Activated naive CD8-positive, alpha-beta T cell treated with anti-CD3 and anti-CD28 coated beads, Interleukin-2, amount 10 ng/mL, durations not matched to agents 7 days and 5 days (primary cell): ENCODE results near the gene ADCYAP1. TPM values are rescaled to one million over a fixed set of nuclear protein-coding genes. Genes with fewer than 3 reads are reported as not detected.

Experiments used
- ATAC-seq: fragments of 150-1000 bp; cut with Tn5 transposase; one replicate; pipeline ENCODE4 v1.10.0; 2021; ENCODE audit warnings: low read depth, moderate library complexity
- POLR2A ChIA-PET: fragments of 350-600 bp; sonication (Branson Sonifier 250); formaldehyde crosslinking; loops from one replicate; lab custom pipeline; 2021; ENCODE audit warnings: antibody characterized with exemption; lab: Charles Lee
- DNase-seq: peaks from one replicate; pipeline ENCODE4 v3.0.0; 2021
- H3K27ac Mint-ChIP-seq: one replicate; pipeline ENCODE4 v1.8.0; 2022; ENCODE audit warnings: mild to moderate bottlenecking, mixed read lengths
- H3K27me3 Mint-ChIP-seq: one replicate; pipeline ENCODE4 v1.8.0; 2022; ENCODE audit warnings: mild to moderate bottlenecking, moderate library complexity, mixed read lengths
- H3K36me3 Mint-ChIP-seq: one replicate; pipeline ENCODE4 v1.8.0; 2021; ENCODE audit warnings: mild to moderate bottlenecking, mixed read lengths
- H3K4me1 Mint-ChIP-seq: one replicate; pipeline ENCODE4 v1.8.0; 2021; ENCODE audit warnings: mixed read lengths
- H3K4me3 Mint-ChIP-seq: one replicate; pipeline ENCODE4 v1.8.0; 2022; ENCODE audit warnings: mild to moderate bottlenecking, moderate library complexity, mixed read lengths
- H3K9me3 Mint-ChIP-seq: one replicate; pipeline ENCODE4 v1.8.0; 2021; ENCODE audit warnings: mixed read lengths
- total RNA-seq, 2 experiments: library from RNA; stranded (reverse); gene quantifications; one replicate each; pipeline ENCODE4 v1.2.3, GENCODE V29; 2021

ADCYAP1 gene
- total RNA-seq, 2 experiments from 2014 or later: not detected

DNA sequence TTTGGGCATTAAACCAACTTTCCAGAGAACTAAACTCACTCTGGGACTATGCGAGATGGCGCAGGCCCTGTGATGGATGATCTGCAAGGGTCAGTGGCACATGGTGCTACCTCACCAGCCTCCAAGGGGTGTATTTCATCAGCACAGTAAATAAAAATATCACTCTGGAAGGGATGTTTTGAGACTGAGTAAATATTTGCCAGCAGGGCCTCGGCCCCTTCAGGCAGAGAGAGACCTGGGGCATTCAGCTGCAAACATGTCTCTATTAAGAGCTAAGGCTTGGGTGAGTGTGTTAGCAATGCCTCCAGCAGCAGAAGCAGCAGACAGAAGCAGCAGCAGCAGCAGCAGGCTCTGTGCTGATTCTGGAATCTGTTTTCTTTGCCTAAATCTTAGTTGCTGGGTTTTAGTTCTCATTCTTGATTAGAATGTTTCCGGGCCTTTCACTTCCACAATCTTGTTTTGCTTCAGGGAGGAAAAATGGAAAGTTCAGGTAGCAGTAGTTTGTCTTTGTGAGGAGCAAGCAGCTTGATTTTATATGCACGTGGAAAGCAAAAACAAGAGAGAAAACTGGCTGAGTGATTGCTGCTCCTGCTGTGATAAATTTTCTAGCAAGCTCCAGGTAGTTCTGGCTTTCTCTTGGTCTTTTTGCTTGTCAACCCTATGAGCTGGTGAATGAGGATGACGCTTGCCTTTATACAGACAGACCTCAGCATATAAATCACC is 18.6 kb downstream of the ADCYAP1 start:
- Mint-ChIP-seq H3K27ac (no peak overlapping the region), H3K36me3 (no peaks in the 10 kb centered on the region), H3K4me3 (no peak overlapping the region), H3K4me1 (no peaks in the 10 kb centered on the region), H3K27me3 (peaks cover 10% of the 10 kb centered on the region), H3K9me3 (no peaks in the 10 kb centered on the region)
- ATAC-seq: no peak
- no peak for DNase-seq
- POLR2A ChIA-PET: no interaction called here

DNA sequence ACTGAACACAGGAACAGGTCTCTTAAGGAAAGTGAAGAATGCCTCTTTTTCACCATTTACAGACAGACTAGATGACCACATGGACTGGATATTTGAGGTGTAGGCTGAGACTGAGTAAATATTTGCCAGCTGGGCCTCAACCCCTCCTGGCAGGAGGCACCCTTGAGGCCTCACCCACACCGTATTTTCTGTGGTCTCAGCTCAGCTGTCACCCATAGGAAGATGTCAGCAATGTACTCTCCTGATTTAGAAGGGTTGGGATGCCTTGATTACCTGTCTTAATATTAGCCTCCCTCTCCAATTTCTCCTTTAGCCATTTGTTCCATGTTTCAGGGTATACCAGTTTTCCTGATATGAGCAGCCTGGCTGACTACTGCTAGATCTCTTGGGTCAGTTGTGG is 20.3 kb downstream of the ADCYAP1 start:
- Mint-ChIP-seq H3K36me3 (no peaks in the 10 kb centered on the region), H3K27ac (no peak overlapping the region), H3K4me1 (no peaks in the 10 kb centered on the region), H3K4me3 (no peak overlapping the region), H3K9me3 (no peaks in the 10 kb centered on the region), H3K27me3 (peaks cover 2% of the 10 kb centered on the region)
- no peak for DNase-seq
- POLR2A ChIA-PET: no interaction called here
- ATAC-seq: no peak

DNA sequence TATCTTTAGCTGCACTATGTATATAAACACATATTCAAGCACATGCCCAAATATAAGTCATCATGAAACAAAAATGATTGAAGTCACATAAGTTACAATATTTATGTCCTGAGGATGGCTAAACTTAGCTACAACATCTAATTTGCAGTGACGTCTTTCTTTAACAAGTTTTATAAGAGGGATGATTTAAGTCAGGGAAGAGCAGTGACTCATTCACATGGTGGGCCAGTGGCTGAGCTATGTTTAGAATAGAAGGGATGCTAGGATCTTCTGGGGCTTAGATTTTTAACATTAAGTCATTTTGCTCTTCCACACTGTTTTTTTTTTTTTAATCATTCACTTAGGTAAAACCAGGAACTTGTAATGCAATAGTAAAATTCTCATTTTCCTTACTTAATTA is 22.3 kb downstream of the ADCYAP1 start:
- Mint-ChIP-seq H3K9me3 (no peaks in the 10 kb centered on the region), H3K27me3 (peaks cover 5% of the 10 kb centered on the region), H3K27ac (no peak overlapping the region), H3K36me3 (no peaks in the 10 kb centered on the region), H3K4me3 (no peak overlapping the region), H3K4me1 (no peaks in the 10 kb centered on the region)
- ATAC-seq (no peak), DNase-seq (no peak)
- POLR2A ChIA-PET: no interaction called here

DNA sequence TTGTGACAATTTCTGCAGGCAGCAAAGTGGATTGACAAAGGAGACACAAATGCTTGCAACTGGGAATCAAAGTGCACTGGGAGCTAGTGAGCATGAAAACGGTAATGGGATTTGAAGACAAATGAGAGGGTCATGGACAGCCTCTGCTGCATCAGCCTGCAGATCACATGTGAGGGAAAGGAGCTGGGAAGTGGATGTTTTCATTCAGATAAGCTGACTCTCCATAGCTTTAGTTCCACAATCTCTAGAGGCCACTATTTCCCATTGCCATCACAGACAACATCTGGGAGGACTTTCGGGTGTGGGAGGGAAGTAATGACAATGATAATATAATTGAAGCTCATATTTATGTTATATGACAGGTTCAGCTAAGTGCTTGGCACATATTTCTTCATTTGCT is 28.4 kb downstream of the ADCYAP1 start:
- no peak overlapping the region for H3K4me3 Mint-ChIP-seq
- H3K27ac Mint-ChIP-seq: no peak overlapping the region
- POLR2A ChIA-PET: no interaction called here
- H3K9me3 Mint-ChIP-seq: no peaks in the 10 kb centered on the region
- ATAC-seq (no peak), DNase-seq (no peak)
- H3K27me3 Mint-ChIP-seq: peaks cover 14% of the 10 kb centered on the region
- H3K4me1 Mint-ChIP-seq: no peaks in the 10 kb centered on the region
- no peaks in the 10 kb centered on the region for H3K36me3 Mint-ChIP-seq

DNA sequence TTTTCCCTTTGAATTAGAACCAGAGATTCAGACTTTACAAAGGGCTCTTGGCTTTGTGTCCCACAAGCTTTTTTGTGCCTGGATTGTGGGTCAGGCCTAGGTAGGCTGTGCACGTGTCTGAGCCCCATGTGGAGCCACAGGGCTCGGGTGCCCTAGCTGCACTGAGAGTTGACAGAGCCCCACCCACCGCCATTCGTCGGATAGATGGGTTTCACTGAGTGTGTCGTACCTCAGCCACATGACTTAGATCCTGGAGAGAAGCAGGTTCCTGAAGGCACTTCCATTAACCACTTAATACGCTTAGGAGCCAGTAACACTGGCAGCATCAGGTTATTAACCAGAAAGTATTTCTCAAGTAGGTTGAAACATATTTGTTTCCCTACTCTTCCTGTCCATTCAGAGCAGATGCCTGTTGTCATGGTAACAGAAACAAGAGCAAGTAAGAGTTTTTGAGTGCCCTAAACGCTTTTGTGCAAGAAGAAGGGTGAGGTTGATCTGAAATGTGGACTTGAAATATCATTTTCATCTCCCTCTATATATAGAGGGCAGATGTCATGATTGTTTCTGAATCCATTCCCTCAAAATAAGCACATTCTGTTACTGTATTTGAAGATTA is 30.0 kb downstream of the ADCYAP1 start:
- no peak for DNase-seq
- ATAC-seq: no peak
- Mint-ChIP-seq H3K9me3 (no peaks in the 10 kb centered on the region), H3K36me3 (no peaks in the 10 kb centered on the region), H3K27ac (no peak overlapping the region), H3K27me3 (peaks cover 14% of the 10 kb centered on the region), H3K4me1 (no peaks in the 10 kb centered on the region), H3K4me3 (no peak overlapping the region)
- POLR2A ChIA-PET: no interaction called here

DNA sequence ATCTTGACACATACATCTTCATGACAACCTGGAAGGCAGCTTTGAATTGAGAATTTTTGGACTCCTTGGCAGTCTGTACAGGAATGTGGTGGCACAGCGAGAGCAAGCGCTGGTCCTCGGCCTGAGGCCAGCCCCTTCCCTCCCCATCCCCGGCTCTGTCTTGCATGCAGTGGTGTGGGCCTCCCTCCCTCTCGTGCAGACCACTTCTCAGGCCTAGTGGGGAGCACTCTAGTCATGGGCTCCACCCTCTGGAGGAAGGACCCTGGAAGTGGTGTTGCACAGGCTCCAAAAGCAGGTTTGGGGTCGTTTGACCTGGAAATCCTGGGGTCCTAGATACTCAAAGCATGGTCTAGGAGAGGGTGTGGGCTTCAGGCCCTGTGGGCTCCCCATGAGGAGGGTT is 32.3 kb downstream of the ADCYAP1 start:
- DNase-seq (no peak), ATAC-seq (no peak)
- H3K9me3 Mint-ChIP-seq: no peaks in the 10 kb centered on the region
- H3K27ac Mint-ChIP-seq: no peak overlapping the region
- H3K27me3 Mint-ChIP-seq: peaks cover 11% of the 10 kb centered on the region
- H3K36me3 Mint-ChIP-seq: no peaks in the 10 kb centered on the region
- H3K4me1 Mint-ChIP-seq: no peaks in the 10 kb centered on the region
- POLR2A ChIA-PET: no interaction called here
- H3K4me3 Mint-ChIP-seq: no peak overlapping the region

DNA sequence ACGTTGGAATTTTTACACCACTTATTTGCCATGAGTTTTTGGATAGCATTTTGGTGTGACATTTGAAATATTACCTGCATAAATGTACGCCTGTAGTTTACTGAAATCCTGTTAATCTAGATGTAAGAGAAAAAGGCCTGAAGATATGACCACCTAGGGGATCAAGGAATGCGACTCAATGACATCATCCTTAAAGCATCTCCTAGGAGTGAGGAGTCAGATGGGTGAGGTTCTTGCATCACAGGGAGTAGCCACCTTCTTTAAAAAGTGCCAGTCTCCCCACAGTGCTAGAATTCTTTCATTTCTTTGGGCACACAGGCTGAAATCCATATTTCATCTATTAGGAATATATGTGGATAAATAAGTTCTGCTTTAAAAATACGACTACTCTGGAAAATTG is 34.5 kb downstream of the ADCYAP1 start:
- DNase-seq (no peak), ATAC-seq (no peak)
- no peak overlapping the region for H3K4me3 Mint-ChIP-seq
- no peaks in the 10 kb centered on the region for H3K9me3 Mint-ChIP-seq
- peaks cover 3% of the 10 kb centered on the region for H3K27me3 Mint-ChIP-seq
- no peaks in the 10 kb centered on the region for H3K36me3 Mint-ChIP-seq
- POLR2A ChIA-PET: no interaction called here
- no peak overlapping the region for H3K27ac Mint-ChIP-seq
- H3K4me1 Mint-ChIP-seq: no peaks in the 10 kb centered on the region

DNA sequence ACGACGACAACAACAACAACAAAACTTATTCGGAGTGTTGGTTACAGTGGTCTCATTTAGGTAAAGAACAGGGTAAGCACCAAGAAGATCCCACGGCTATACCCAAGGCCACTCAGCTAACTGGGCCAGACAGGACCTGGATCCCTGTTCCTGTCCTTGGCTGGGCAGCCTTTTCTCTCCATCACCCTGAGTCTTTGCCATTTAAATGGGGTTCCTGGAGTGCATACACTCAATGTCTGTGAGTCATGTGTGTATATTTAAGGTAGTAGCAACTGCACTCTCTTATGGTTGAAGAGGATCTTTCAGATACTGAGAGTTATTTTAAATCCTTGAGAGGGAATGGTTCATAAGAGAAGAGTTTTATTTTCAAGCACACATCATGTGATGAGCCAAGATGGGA is 35.3 kb downstream of the ADCYAP1 start:
- H3K4me1 Mint-ChIP-seq: no peaks in the 10 kb centered on the region
- POLR2A ChIA-PET: no interaction called here

DNA sequence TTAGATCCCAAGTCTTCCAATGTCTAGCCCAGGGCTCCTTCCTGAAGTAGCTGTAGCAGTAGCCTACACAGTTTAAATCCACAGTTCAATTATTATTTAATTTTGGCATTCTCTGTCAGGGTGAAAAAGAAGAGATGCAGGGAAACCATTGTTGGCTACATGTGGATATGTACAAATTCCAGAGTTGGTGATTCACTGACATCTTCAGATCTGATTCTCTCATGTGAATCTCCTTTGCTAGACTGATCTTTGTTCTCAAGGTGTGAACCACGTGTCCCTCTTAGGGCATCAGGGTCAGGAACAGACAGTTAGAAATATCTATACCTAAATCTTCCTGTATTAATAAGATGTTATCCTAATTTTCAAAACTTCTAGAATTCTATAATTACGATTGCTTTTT is 36.7 kb downstream of the ADCYAP1 start:
- H3K4me1 Mint-ChIP-seq: no peaks in the 10 kb centered on the region
- no peaks in the 10 kb centered on the region for H3K9me3 Mint-ChIP-seq
- H3K27me3 Mint-ChIP-seq: peaks cover 2% of the 10 kb centered on the region

More for the DNA sequence above, 35.3 kb downstream of the ADCYAP1 start:
- no peak overlapping the region for H3K4me3 Mint-ChIP-seq
- no peaks in the 10 kb centered on the region for H3K36me3 Mint-ChIP-seq
- H3K27me3 Mint-ChIP-seq: peaks cover 3% of the 10 kb centered on the region
- no peak for DNase-seq
- no peak for ATAC-seq
- no peak overlapping the region for H3K27ac Mint-ChIP-seq
- H3K9me3 Mint-ChIP-seq: no peaks in the 10 kb centered on the region

DNA sequence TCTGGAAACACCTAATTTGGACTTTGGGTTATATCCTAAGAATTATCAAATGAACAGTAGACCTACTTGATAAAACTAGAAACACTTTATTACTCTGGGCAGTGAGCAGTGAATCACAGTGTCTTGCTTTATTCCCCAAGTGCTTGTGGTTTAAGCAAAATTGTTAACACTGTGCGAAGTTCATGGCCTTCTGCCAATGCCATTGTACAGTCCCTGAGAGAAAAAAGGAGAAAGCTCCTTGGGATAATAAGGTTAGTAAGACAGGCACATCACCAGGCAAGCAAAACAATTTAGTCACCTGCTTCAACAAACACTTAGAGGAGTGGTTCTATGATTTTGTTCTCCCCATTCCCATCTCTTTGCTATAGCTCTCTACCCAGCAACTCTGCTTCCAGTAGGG is 39.8 kb downstream of the ADCYAP1 start:
- ATAC-seq: no peak

More for the DNA sequence above, 36.7 kb downstream of the ADCYAP1 start:
- H3K27ac Mint-ChIP-seq: no peak overlapping the region
- POLR2A ChIA-PET: no interaction called here
- no peaks in the 10 kb centered on the region for H3K36me3 Mint-ChIP-seq
- H3K4me3 Mint-ChIP-seq: no peak overlapping the region
- no peak for ATAC-seq
- DNase-seq: no peak

DNA sequence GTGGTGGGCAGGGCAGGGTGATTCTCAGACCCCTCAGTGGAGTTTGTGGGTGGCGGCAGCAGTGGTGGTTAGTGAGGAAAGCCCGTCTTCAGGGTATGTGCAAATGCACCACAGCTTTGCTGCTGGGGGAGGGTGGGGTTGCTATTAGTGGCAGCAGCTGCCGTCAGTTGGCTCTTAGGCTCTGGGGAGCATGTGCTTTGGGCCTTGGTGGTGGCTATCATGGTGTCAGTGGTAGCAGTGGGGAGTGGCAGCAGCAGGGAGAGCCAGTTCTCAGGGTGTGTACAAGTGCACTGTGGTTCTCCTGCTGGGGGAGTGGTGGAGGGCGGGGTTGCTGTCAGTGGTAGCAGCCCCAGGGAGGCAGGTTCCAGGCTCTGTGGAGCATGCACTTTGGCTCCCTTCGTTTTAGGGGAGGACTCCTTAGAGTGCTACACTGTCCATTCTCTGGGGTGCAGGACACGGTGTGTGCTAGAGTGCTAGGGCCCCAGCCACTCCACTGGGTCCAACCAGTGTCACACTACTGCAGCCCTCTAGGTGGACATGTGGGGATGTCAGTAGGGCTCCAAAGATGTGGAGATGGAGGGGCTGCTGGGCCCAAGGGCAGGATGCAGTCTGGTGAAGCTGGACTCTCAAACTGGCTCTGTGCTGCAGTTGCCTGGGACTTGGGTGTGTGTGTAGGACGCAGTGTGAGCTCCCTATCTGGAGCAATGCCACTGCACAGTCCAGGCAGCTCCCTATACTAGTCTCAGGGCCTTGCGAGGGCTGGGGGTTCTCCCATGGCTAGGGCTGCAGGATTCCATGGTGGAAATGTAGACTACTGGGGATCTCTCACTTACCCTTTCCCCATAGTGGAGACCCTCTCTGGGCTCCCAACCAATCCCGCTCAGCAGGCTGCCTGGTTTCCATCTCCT is 45.3 kb downstream of the ADCYAP1 start:
- H3K9me3 Mint-ChIP-seq: no peaks in the 10 kb centered on the region
- no peak for ATAC-seq
- H3K4me3 Mint-ChIP-seq: no peak overlapping the region
- POLR2A ChIA-PET: interaction anchor here (0.5 kb wide), 1 partner anchor 232 kb away, joined by 3 read pairs; no protein-coding TSS in a partner anchor
- no peak overlapping the region for H3K27ac Mint-ChIP-seq
- H3K36me3 Mint-ChIP-seq: no peaks in the 10 kb centered on the region
- H3K4me1 Mint-ChIP-seq: no peaks in the 10 kb centered on the region
- peaks cover 2% of the 10 kb centered on the region for H3K27me3 Mint-ChIP-seq
- DNase-seq: no peak

More for the DNA sequence above, 39.8 kb downstream of the ADCYAP1 start:
- Mint-ChIP-seq H3K4me1 (no peaks in the 10 kb centered on the region), H3K36me3 (no peaks in the 10 kb centered on the region), H3K9me3 (no peaks in the 10 kb centered on the region), H3K4me3 (no peak overlapping the region), H3K27me3 (no peaks in the 10 kb centered on the region), H3K27ac (no peak overlapping the region)
- POLR2A ChIA-PET: no interaction called here
- no peak for DNase-seq

DNA sequence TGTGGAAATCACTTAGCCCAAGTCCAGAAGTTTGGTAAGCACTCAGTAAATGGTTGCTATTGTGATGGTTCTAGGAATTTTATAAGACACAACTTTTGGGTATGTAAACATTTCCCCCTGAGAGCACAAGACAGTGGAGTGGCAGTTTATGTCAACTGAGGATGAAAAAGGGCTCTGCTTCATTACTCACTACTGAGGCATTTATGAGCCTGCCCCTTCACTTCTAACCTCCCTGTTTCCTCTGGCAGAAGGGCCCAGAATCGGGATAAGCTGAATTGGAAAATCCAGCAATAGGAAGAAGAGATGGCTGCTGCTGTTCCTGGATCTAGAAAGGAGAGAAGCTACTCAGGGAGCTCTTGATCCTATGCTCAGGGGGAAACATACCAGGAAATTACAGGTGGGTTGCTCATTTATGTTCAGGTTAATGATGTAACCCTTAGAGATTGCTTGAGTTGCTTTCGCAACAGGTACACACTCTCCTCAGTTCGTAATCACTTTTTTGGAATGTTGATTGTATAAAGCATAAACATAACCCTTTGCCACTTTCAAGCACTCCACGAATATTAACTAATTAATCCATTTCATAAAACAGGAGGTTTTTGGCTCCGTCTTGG is 46.3 kb downstream of the ADCYAP1 start:
- no peak for ATAC-seq
- no peak overlapping the region for H3K4me3 Mint-ChIP-seq
- H3K9me3 Mint-ChIP-seq: no peaks in the 10 kb centered on the region
- H3K36me3 Mint-ChIP-seq: no peaks in the 10 kb centered on the region
- DNase-seq: no peak
- no peaks in the 10 kb centered on the region for H3K4me1 Mint-ChIP-seq
- POLR2A ChIA-PET: no interaction called here
- no peak overlapping the region for H3K27ac Mint-ChIP-seq
- H3K27me3 Mint-ChIP-seq: peaks cover 2% of the 10 kb centered on the region

DNA sequence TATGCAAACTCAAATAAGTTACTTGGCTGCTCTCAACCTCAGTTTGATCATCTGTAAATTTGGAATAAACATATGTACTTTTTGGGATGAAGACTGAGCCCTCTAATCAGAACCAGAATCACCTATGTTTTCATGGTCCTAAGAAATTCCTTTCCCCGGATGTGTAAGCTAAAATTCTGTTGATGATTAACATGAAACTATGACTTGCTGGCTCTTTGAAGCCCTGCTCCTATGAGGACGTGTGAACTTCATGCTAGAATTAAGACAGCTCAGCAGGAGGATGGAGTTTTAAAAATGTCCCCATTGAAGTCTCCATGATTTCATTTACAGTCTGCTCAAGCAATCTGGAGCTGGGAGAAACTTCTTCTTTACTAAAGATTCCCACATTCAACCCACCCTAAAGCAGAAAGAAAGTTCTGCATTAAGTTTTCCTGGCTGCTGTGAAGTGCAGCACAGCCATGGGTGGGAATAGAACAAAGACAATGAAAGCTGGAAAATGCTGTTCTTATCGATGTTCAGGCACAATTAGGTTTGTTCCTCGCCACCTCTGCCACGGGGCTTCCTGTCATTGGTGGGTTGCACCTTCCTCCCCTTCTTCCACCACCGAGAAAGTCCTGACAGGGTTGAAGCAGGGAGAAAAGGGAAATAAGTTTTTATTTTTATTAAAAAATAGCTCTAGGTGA is 50.9 kb downstream of the ADCYAP1 start:
- Mint-ChIP-seq H3K27ac (no peak overlapping the region), H3K36me3 (no peaks in the 10 kb centered on the region), H3K4me3 (no peak overlapping the region), H3K4me1 (no peaks in the 10 kb centered on the region), H3K9me3 (no peaks in the 10 kb centered on the region), H3K27me3 (peaks cover 5% of the 10 kb centered on the region)
- ATAC-seq: no peak
- DNase-seq: no peak
- POLR2A ChIA-PET: no interaction called here
